ENCODE results near the gene TMEM125.

DNA sequence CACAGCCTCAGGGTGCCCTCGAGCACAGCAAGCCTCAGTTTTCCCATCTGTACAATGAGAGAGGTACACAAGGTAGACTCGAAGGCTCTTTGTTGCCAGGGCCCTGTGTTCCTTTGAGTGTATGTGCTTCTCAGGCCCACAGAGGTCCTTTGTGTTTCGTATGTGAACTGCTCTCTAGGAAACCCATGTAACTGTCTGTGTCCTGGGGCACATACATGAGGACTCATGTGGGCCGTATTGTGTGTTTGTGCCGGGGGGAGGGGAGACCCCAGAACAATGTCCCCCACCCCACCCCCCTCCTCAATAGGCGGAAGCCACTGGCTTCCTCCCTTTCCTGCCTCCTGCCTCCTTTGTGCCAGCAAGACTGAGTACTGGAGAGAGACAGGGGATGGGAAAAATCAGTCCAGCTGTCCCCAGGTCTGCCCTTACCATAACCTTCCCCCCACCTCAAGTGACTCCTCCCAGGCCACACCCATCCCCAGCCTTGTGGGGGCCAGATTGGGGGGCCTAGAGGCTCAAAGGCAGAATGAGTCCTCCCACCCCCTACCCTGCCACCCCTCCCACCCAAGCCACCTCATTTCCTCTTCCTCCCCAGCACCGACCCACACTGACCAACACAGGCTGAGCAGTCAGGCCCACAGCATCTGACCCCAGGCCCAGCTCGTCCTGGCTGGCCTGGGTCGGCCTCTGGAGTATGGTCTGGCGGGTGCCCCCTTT is 30.8 kb downstream of the TMEM125 start, which contains the start of gene TIE1:
- TF ChIP-seq, protein P1, sequence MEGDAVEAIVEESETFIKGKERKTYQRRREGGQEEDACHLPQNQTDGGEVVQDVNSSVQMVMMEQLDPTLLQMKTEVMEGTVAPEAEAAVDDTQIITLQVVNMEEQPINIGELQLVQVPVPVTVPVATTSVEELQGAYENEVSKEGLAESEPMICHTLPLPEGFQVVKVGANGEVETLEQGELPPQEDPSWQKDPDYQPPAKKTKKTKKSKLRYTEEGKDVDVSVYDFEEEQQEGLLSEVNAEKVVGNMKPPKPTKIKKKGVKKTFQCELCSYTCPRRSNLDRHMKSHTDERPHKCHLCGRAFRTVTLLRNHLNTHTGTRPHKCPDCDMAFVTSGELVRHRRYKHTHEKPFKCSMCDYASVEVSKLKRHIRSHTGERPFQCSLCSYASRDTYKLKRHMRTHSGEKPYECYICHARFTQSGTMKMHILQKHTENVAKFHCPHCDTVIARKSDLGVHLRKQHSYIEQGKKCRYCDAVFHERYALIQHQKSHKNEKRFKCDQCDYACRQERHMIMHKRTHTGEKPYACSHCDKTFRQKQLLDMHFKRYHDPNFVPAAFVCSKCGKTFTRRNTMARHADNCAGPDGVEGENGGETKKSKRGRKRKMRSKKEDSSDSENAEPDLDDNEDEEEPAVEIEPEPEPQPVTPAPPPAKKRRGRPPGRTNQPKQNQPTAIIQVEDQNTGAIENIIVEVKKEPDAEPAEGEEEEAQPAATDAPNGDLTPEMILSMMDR (IDR thresholded peaks at IDR 0.05), result no peak
- TF ChIP-seq POLR2A (IDR thresholded peaks at IDR 0.05) (no peak), POLR2AphosphoS5 (IDR thresholded peaks at IDR 0.05) (peak; percentile 3)

Measured in prostate gland (tissue), 2 donors.